H9 (cell line): Measurements from ENCODE around the gene CCDC190. TPM values are rescaled to one million over a fixed set of nuclear protein-coding genes. Genes with fewer than 3 reads are reported as not detected.

Source experiments
- DNase-seq: peaks from one replicate; pipeline ENCODE4 v3.0.0-alpha.2; 2017
- H2AFZ ChIP-seq: one replicate; pipeline ENCODE4 v1.6.1; 2013; ENCODE audit warnings: mild to moderate bottlenecking, low read length, control low read depth, moderate library complexity
- H2AK5ac ChIP-seq: 2 replicates; pipeline ENCODE4 v1.6.1; 2013; ENCODE audit warnings: low read length, control low read depth, mixed read lengths; ENCODE audit not compliant: insufficient read length
- H2BK120ac ChIP-seq: one replicate; pipeline ENCODE4 v1.6.1; 2013; ENCODE audit warnings: low read depth, mild to moderate bottlenecking, low read length, control low read depth, inconsistent platforms; ENCODE audit not compliant: poor library complexity, severe bottlenecking
- H2BK12ac ChIP-seq: 2 replicates; pipeline ENCODE4 v1.6.1; 2013; ENCODE audit warnings: low read length, control low read depth, mixed read lengths, low read depth; ENCODE audit not compliant: insufficient read length
- H2BK15ac ChIP-seq: 2 replicates; pipeline ENCODE4 v1.6.1; 2013; ENCODE audit warnings: low read depth, low read length, control low read depth
- H2BK20ac ChIP-seq: one replicate; pipeline ENCODE4 v1.6.1; 2013; ENCODE audit warnings: low read depth, mild to moderate bottlenecking, low read length, control low read depth, inconsistent platforms; ENCODE audit not compliant: poor library complexity, severe bottlenecking
- H2BK5ac ChIP-seq: 2 replicates; pipeline ENCODE4 v1.6.1; 2013; ENCODE audit warnings: low read length, control low read depth, mixed read lengths; ENCODE audit not compliant: insufficient read length
- H3K14ac ChIP-seq: 2 replicates; pipeline ENCODE4 v1.6.1; 2013; ENCODE audit warnings: low read length, control low read depth; ENCODE audit not compliant: insufficient read depth
- H3K18ac ChIP-seq: 2 replicates; pipeline ENCODE4 v1.6.1; 2013; ENCODE audit warnings: low read depth, mild to moderate bottlenecking, mixed read lengths, low read length, control low read depth; ENCODE audit not compliant: insufficient read length
- H3K23ac ChIP-seq: 2 replicates; pipeline ENCODE4 v1.6.1; 2013; ENCODE audit warnings: low read length, control low read depth, mixed read lengths, low read depth; ENCODE audit not compliant: insufficient read length
- H3K23me2 ChIP-seq: 2 replicates; pipeline ENCODE4 v1.6.1; 2013; ENCODE audit warnings: low read depth, mild to moderate bottlenecking, mixed read lengths, low read length, control low read depth; ENCODE audit not compliant: insufficient read length, poor library complexity, severe bottlenecking
- H3K27ac ChIP-seq: 2 replicates; pipeline ENCODE4 v1.5.1; 2013; ENCODE audit warnings: low read length, control low read depth, mixed read lengths, low read depth; ENCODE audit not compliant: insufficient read length
- H3K27me3 ChIP-seq: 2 replicates; pipeline ENCODE4 v1.6.1; 2013; ENCODE audit warnings: low read length, control low read depth, inconsistent platforms; ENCODE audit not compliant: insufficient read depth
- H3K4ac ChIP-seq: 2 replicates; pipeline ENCODE4 v1.6.1; 2013; ENCODE audit warnings: low read depth, mild to moderate bottlenecking, control low read depth, inconsistent platforms, low read length, moderate library complexity
- H3K4me1 ChIP-seq: 2 replicates; pipeline ENCODE4 v1.6.1; 2013; ENCODE audit warnings: low read length, control low read depth, inconsistent platforms; ENCODE audit not compliant: insufficient read depth
- H3K4me2 ChIP-seq: 2 replicates; pipeline ENCODE4 v1.6.1; 2013; ENCODE audit warnings: low read length, control low read depth, mixed read lengths; ENCODE audit not compliant: insufficient read length, insufficient read depth
- H3K56ac ChIP-seq: 2 replicates; pipeline ENCODE4 v1.6.1; 2013; ENCODE audit warnings: low read depth, mild to moderate bottlenecking, mixed read lengths, low read length, control low read depth; ENCODE audit not compliant: insufficient read length
- H3K79me1 ChIP-seq: 2 replicates; pipeline ENCODE4 v1.6.1; 2013; ENCODE audit warnings: low read depth, mild to moderate bottlenecking, moderate library complexity, low read length, control low read depth, inconsistent platforms; ENCODE audit not compliant: insufficient read depth, poor library complexity, severe bottlenecking
- H3K79me2 ChIP-seq: 2 replicates; pipeline ENCODE4 v1.6.1; 2013; ENCODE audit warnings: low read length, control low read depth, inconsistent platforms; ENCODE audit not compliant: insufficient read depth
- H3K9ac ChIP-seq: 2 replicates; pipeline ENCODE4 v1.6.1; 2013; ENCODE audit warnings: low read length, control low read depth, mixed read lengths; ENCODE audit not compliant: insufficient read length; ENCODE audit errors: extremely low read depth
- H3K9me3 ChIP-seq: one replicate; pipeline ENCODE4 v1.6.1; 2013; ENCODE audit warnings: low read depth, low read length, inconsistent platforms; ENCODE audit not compliant: control insufficient read depth
- H3T11ph ChIP-seq: one replicate; pipeline ENCODE4 v1.6.1; 2013; ENCODE audit warnings: mild to moderate bottlenecking, low read length, control low read depth, inconsistent platforms
- H4K20me1 ChIP-seq: one replicate; pipeline ENCODE4 v1.6.1; 2013; ENCODE audit not compliant: control insufficient read depth, insufficient read length, insufficient read depth
- H4K5ac ChIP-seq: 2 replicates; pipeline ENCODE4 v1.6.1; 2013; ENCODE audit warnings: low read depth, mild to moderate bottlenecking, mixed read lengths, low read length, control low read depth; ENCODE audit not compliant: insufficient read length
- H4K8ac ChIP-seq: replicated peaks from 2 replicates; pipeline ENCODE4 v1.6.1; 2013; ENCODE audit warnings: low read length, control low read depth, mixed read lengths, low read depth; ENCODE audit not compliant: insufficient read length
- H4K91ac ChIP-seq: 2 replicates; pipeline ENCODE4 v1.6.1; 2013; ENCODE audit warnings: low read depth, mild to moderate bottlenecking, moderate library complexity, mixed read lengths, low read length, control low read depth; ENCODE audit not compliant: insufficient read length
- H3K27ac Mint-ChIP-seq, 3 experiments: 2 replicates in 2 of 3; 3 replicates in 1 of 3; pipeline ENCODE4 v1.8.0; 2020 to 2021; ENCODE audit warnings: mixed read lengths in 3 of 3, mild to moderate bottlenecking in 1 of 3, moderate library complexity in 1 of 3
- H3K27me3 Mint-ChIP-seq: 2 replicates; pipeline ENCODE4 v1.8.0; 2021; ENCODE audit warnings: low read depth, mild to moderate bottlenecking, moderate library complexity, mixed read lengths
- H3K36me3 Mint-ChIP-seq, 3 experiments: 2 replicates in 2 of 3; 3 replicates in 1 of 3; pipeline ENCODE4 v1.8.0; 2020 to 2021; ENCODE audit warnings: low read depth in 3 of 3, mixed read lengths in 3 of 3; ENCODE audit not compliant: insufficient read depth in 1 of 3
- H3K4me1 Mint-ChIP-seq, 2 experiments: 2 replicates each; pipeline ENCODE4 v1.8.0; 2020; ENCODE audit warnings: mixed read lengths in 2 of 2
- H3K4me3 Mint-ChIP-seq, 2 experiments: 2 replicates in 1 of 2; 3 replicates in 1 of 2; pipeline ENCODE4 v1.8.0; 2020 to 2021; ENCODE audit warnings: mild to moderate bottlenecking in 2 of 2, mixed read lengths in 2 of 2, moderate library complexity in 1 of 2
- H3K9me3 Mint-ChIP-seq, 2 experiments: 2 replicates in 1 of 2; 3 replicates in 1 of 2; pipeline ENCODE4 v1.8.0; 2020; ENCODE audit warnings: mild to moderate bottlenecking in 2 of 2, mixed read lengths in 2 of 2, moderate library complexity in 1 of 2
- WGBS: extraction: QIAGEN DNeasy Blood & Tissue Kit; methylation state at CpG from one replicate; pipeline ENCODE4 v1.1.7; 2013; ENCODE audit warnings: missing lambda C conversion rate, low lambda C conversion rate, mixed read lengths; ENCODE audit not compliant: insufficient read length; ENCODE audit errors: extremely low coverage; 5-methylcytosine and 5-hydroxymethylcytosine counted together
- total RNA-seq: library from RNA; stranded (reverse); gene quantifications from 2 replicates; pipeline ENCODE4 v1.2.1, GENCODE V29; 2021
- TF ChIP-seq, protein P1 (sequence below): fragments of 200-600 bp; sonication (generic); conservative IDR thresholded peaks from 3 replicates; pipeline ENCODE4 v1.8.0; 2021; ENCODE audit warnings: antibody characterized with exemption, mild to moderate bottlenecking

The CCDC190 gene
- total RNA-seq, 1 experiment from 2014 or later = not detected

DNA sequence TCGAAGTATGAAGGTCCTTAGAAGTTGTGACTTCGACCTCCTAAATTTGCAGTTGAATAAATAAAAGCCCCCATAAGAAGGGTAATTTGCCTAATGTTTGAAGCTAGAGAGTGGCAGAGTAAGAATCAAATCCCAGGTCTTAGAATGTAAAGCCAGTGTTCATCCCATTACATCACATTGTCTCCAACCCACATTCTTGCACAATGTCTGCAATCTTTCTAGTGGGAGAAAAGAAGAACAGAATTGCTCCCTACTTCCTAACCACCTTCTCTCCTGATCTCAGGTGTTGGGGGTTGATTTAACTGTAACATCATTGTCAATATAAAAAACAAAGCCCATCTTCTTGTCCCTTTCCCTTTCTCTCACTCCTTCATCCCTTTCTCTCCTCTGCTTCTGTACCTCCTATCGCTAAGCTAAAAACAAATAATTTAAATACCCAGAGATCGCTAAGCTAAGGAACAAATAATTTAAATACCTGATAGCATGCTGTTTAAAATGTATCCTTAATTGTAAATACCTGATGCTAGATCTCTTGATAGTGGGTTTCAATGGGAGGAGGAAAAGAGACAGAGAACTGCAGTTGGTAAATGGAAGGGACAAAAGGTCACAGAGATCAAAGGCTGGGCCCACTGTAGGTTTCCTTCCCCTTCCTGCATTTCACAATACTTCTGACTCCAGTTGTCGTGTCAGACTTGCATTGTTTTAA lies 32.1 kb upstream of the CCDC190 start:
- WGBS = no CpG with 5 or more reads among the region's 5 CpGs
- no peaks in the 10 kb centered on the region for H3K27me3 Mint-ChIP-seq

More for the DNA sequence above, 32.1 kb upstream of the CCDC190 start:
- no peak overlapping the region for H2BK120ac ChIP-seq
- no peaks in the 10 kb centered on the region for H3K9me3 ChIP-seq
- H3K9ac ChIP-seq = no peak overlapping the region
- H4K20me1 ChIP-seq = no peaks in the 10 kb centered on the region
- no peak overlapping the region for H2BK20ac ChIP-seq
- no peak overlapping the region for H2AFZ ChIP-seq
- no peak overlapping the region for H3T11ph ChIP-seq
- no peaks in the 10 kb centered on the region for H3K79me1 ChIP-seq
- no peak overlapping the region for H4K5ac ChIP-seq
- no peak overlapping the region for H3K23ac ChIP-seq
- no peaks in the 10 kb centered on the region for H3K79me2 ChIP-seq
- Mint-ChIP-seq H3K9me3 (no peaks in the 10 kb centered on the region), H3K36me3 (no peaks in the 10 kb centered on the region), H3K4me1 (peaks cover 16 to 18% of the 10 kb centered on the region in 2 experiments), H3K27ac (0 out of 7 replicates have a peak overlapping the region, but pooled peaks of 1 of the 3 experiments have one; percentile 10), H3K4me3 (no peak overlapping the region)
- peaks cover 4% of the 10 kb centered on the region; the same call in 1 of the 2 replicates for H3K4me1 ChIP-seq
- no peaks in the 10 kb centered on the region for H3K23me2 ChIP-seq
- H4K91ac ChIP-seq = no peak overlapping the region
- H3K56ac ChIP-seq = no peak overlapping the region
- H3K27ac ChIP-seq = no peak overlapping the region
- no peak for DNase-seq
- TF ChIP-seq, protein P1, sequence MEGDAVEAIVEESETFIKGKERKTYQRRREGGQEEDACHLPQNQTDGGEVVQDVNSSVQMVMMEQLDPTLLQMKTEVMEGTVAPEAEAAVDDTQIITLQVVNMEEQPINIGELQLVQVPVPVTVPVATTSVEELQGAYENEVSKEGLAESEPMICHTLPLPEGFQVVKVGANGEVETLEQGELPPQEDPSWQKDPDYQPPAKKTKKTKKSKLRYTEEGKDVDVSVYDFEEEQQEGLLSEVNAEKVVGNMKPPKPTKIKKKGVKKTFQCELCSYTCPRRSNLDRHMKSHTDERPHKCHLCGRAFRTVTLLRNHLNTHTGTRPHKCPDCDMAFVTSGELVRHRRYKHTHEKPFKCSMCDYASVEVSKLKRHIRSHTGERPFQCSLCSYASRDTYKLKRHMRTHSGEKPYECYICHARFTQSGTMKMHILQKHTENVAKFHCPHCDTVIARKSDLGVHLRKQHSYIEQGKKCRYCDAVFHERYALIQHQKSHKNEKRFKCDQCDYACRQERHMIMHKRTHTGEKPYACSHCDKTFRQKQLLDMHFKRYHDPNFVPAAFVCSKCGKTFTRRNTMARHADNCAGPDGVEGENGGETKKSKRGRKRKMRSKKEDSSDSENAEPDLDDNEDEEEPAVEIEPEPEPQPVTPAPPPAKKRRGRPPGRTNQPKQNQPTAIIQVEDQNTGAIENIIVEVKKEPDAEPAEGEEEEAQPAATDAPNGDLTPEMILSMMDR = no peak
- no peak overlapping the region for H4K8ac ChIP-seq
- H2BK12ac ChIP-seq = no peak overlapping the region
- no peak overlapping the region for H3K18ac ChIP-seq
- H2AK5ac ChIP-seq = no peak overlapping the region
- H3K14ac ChIP-seq = no peak overlapping the region
- H2BK15ac ChIP-seq = no peak overlapping the region
- no peaks in the 10 kb centered on the region for H3K27me3 ChIP-seq
- no peak overlapping the region for H3K4ac ChIP-seq
- no peak overlapping the region for H2BK5ac ChIP-seq
- no peak overlapping the region for H3K4me2 ChIP-seq
